KMS-11 (cell line): ENCODE results near the gene DMD.

Source experiments
- H2AFZ ChIP-seq: fragments of 200-600 bp; sonication (generic); 2 replicates; pipeline ENCODE4 v1.6.1; 2016; ENCODE audit warnings: antibody characterized with exemption, mixed run types, low read depth
- H3K27ac ChIP-seq: fragments of 200-600 bp; sonication (generic); 2 replicates; pipeline ENCODE4 v1.6.1; 2016; ENCODE audit warnings: mild to moderate bottlenecking, mixed run types
- H3K27me3 ChIP-seq: fragments of 200-600 bp; sonication (generic); 2 replicates; pipeline ENCODE4 v1.6.1; 2017; ENCODE audit warnings: mild to moderate bottlenecking, low read depth, mixed run types, moderate library complexity; ENCODE audit not compliant: insufficient read depth
- H3K36me3 ChIP-seq: fragments of 200-600 bp; sonication (generic); 2 replicates; pipeline ENCODE4 v1.6.1; 2017; ENCODE audit warnings: mild to moderate bottlenecking, mixed run types; ENCODE audit not compliant: insufficient read depth
- H3K4me1 ChIP-seq: fragments of 200-600 bp; sonication (generic); 2 replicates; pipeline ENCODE4 v1.6.1; 2016; ENCODE audit warnings: mild to moderate bottlenecking, low read depth, mixed run types; ENCODE audit not compliant: poor library complexity, severe bottlenecking
- H3K4me2 ChIP-seq: fragments of 200-600 bp; sonication (generic); 2 replicates; pipeline ENCODE4 v1.7.0; 2016; ENCODE audit warnings: mild to moderate bottlenecking, mixed run types
- H3K4me3 ChIP-seq: fragments of 200-600 bp; sonication (generic); IDR thresholded peaks from 2 replicates; pipeline ENCODE4 v1.6.1; 2017; ENCODE audit warnings: low read depth, low read length, mixed read lengths; ENCODE audit not compliant: insufficient read depth
- H3K79me2 ChIP-seq: fragments of 200-600 bp; sonication (generic); 2 replicates; pipeline ENCODE4 v1.6.1; 2016; ENCODE audit warnings: low read depth, mixed run types; ENCODE audit not compliant: insufficient read depth
- H3K9ac ChIP-seq: fragments of 200-600 bp; sonication (generic); 2 replicates; pipeline ENCODE4 v1.6.1; 2016; ENCODE audit warnings: mild to moderate bottlenecking, mixed run types
- H4K20me1 ChIP-seq: fragments of 200-600 bp; sonication (generic); 2 replicates; pipeline ENCODE4 v1.6.1; 2016; ENCODE audit warnings: mild to moderate bottlenecking, mixed run types; ENCODE audit not compliant: insufficient read depth
- CTCF ChIP-seq: fragments of 200-600 bp; sonication (generic); conservative IDR thresholded peaks from 2 replicates; pipeline ENCODE4 v1.6.1; 2017; ENCODE audit warnings: low read depth, mild to moderate bottlenecking, antibody characterized with exemption, low read length, moderate library complexity, mixed read lengths

Gene DMD

GRCh38 chrX:31350808-31351074 lies 1860.6 kb downstream of the DMD start:
- H3K9ac ChIP-seq, result no peak overlapping the region
- H4K20me1 ChIP-seq, result no peaks in the 10 kb centered on the region
- H3K79me2 ChIP-seq, result no peaks in the 10 kb centered on the region
- H3K27ac ChIP-seq, result no peak overlapping the region
- no peak overlapping the region for H3K4me3 ChIP-seq
- TF ChIP-seq CTCF, result no peak
- H3K27me3 ChIP-seq, result no peaks in the 10 kb centered on the region
- no peak overlapping the region for H2AFZ ChIP-seq
- no peaks in the 10 kb centered on the region for H3K36me3 ChIP-seq
- no peak overlapping the region for H3K4me2 ChIP-seq
- H3K4me1 ChIP-seq, result no peaks in the 10 kb centered on the region

- Histone ChIP-seq H3K9ac (no peak overlapping the region), H3K79me2 (no peaks in the 10 kb centered on the region), H3K27ac (no peak overlapping the region), H3K36me3 (no peaks in the 10 kb centered on the region), H3K4me2 (no peak overlapping the region), H4K20me1 (no peaks in the 10 kb centered on the region), H2AFZ (no peak overlapping the region), H3K4me1 (no peaks in the 10 kb centered on the region), H3K4me3 (no peak overlapping the region), H3K27me3 (no peaks in the 10 kb centered on the region)
- TF ChIP-seq CTCF, result no peak
Observed at GRCh38 chrX:31349515-31349914, 1861.8 kb downstream of the DMD start.

GRCh38 chrX:31340587-31340986 lies 1870.8 kb downstream of the DMD start:
- no peaks in the 10 kb centered on the region for H3K27me3 ChIP-seq
- H3K9ac ChIP-seq, result no peak overlapping the region
- TF ChIP-seq CTCF, result no peak
- no peaks in the 10 kb centered on the region for H3K36me3 ChIP-seq
- H3K4me3 ChIP-seq, result no peak overlapping the region
- no peak overlapping the region for H3K4me2 ChIP-seq
- no peak overlapping the region for H2AFZ ChIP-seq
- H3K27ac ChIP-seq, result no peak overlapping the region
- H3K4me1 ChIP-seq, result no peaks in the 10 kb centered on the region
- H4K20me1 ChIP-seq, result no peaks in the 10 kb centered on the region
- no peaks in the 10 kb centered on the region for H3K79me2 ChIP-seq

GRCh38 chrX:31338991-31339350 lies 1872.4 kb downstream of the DMD start:
- Histone ChIP-seq H3K9ac (no peak overlapping the region), H3K4me1 (no peaks in the 10 kb centered on the region), H3K27ac (no peak overlapping the region), H4K20me1 (no peaks in the 10 kb centered on the region), H3K36me3 (no peaks in the 10 kb centered on the region), H3K79me2 (no peaks in the 10 kb centered on the region), H3K4me3 (no peak overlapping the region), H3K27me3 (no peaks in the 10 kb centered on the region), H3K4me2 (no peak overlapping the region), H2AFZ (no peak overlapping the region)
- TF ChIP-seq CTCF, result no peak

- no peaks in the 10 kb centered on the region for H3K27me3 ChIP-seq
- TF ChIP-seq CTCF, result no peak
- H3K4me1 ChIP-seq, result no peaks in the 10 kb centered on the region
- H3K4me2 ChIP-seq, result no peak overlapping the region
- no peak overlapping the region for H2AFZ ChIP-seq
- no peak overlapping the region for H3K9ac ChIP-seq
- no peaks in the 10 kb centered on the region for H3K36me3 ChIP-seq
- H3K27ac ChIP-seq, result no peak overlapping the region
- no peaks in the 10 kb centered on the region for H3K79me2 ChIP-seq
- no peak overlapping the region for H3K4me3 ChIP-seq
- H4K20me1 ChIP-seq, result no peaks in the 10 kb centered on the region
Observed at GRCh38 chrX:31337332-31337731, 1874.0 kb downstream of the DMD start.
